GOT3 (cell line): ENCODE results near the gene FN3KRP.
"Not testable (repeated sequence)": the region's sequence is repeated elsewhere in the genome, so short reads cannot be mapped to it uniquely, and the experiment has no call there.

Experiments
- DNase-seq: peaks from one replicate; lab custom pipeline; 2025; ENCODE audit warnings: mixed read lengths; lab: John Stamatoyannopoulos, UW

Gene FN3KRP

GRCh38 chr17:82743344-82744219, 27.1 kb downstream of the FN3KRP start:
- DNase-seq, result no peak

- not testable (repeated sequence) for DNase-seq
These were observed 28.2 kb downstream of the FN3KRP start for GRCh38 chr17:82744736-82745135.

- no peak for DNase-seq
These were observed 29.0 kb downstream of the FN3KRP start for GRCh38 chr17:82745524-82745923.

DNA sequence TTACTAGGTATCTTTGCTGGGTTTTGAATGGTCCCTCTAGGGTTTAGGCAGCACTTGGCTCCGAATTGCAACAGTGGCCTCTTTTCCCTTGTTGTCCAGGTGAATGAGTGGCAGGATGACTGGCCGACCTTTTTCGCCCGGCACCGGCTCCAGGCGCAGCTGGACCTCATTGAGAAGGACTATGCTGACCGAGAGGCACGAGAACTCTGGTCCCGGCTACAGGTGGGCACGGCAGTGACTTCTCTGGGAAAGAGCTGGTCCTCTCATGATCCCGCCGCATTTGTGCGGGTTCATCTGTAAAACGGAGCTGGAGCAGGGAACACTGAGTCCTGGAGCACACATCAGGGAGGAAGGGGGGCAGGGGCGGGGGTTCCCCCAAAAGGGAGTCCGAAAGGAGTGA, 32.2 kb downstream of the FN3KRP start:
- no peak for DNase-seq

DNA sequence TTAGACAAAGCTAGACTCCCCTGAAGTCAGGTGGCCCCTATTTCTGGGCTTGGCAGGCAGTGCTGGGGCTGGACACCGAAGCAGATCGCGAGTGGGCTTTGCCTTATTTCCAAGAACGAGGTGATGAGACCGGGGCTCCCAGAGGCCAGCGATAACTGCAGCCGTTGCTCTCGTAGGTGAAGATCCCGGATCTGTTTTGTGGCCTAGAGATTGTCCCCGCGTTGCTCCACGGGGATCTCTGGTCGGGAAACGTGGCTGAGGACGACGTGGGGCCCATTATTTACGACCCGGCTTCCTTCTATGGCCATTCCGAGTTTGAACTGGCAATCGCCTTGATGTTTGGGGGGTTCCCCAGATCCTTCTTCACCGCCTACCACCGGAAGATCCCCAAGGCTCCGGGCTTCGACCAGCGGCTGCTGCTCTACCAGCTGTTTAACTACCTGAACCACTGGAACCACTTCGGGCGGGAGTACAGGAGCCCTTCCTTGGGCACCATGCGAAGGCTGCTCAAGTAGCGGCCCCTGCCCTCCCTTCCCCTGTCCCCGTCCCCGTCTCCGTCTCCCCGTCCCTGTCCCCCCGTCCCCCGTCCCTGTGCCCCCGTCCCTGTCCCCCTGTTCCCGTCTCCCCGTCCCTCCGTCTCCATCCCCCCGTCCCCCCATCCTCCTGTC, 33.9 kb downstream of the FN3KRP start:
- DNase-seq, result no peak

DNA sequence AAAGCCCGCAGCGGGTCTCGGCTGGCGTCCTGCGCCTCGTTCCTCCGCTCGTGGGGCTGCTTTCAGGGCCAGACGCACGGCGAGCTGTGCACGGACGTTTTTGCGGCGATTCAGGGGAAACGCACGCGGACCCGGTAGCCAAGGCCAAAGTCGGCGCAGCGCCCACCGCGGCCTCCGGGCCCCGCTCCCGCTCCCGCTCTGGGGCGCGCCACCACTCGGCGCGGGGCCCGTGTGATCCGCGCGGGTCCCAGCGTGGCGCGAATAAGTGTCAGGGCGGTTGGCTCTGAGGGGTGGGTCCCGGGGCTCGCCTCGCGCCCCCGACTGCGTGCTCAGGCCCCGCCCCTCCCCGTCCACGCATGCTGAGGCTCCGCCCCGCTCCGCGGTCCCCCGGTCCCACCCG, 34.7 kb downstream of the FN3KRP start:
- DNase-seq, result no peak

DNA sequence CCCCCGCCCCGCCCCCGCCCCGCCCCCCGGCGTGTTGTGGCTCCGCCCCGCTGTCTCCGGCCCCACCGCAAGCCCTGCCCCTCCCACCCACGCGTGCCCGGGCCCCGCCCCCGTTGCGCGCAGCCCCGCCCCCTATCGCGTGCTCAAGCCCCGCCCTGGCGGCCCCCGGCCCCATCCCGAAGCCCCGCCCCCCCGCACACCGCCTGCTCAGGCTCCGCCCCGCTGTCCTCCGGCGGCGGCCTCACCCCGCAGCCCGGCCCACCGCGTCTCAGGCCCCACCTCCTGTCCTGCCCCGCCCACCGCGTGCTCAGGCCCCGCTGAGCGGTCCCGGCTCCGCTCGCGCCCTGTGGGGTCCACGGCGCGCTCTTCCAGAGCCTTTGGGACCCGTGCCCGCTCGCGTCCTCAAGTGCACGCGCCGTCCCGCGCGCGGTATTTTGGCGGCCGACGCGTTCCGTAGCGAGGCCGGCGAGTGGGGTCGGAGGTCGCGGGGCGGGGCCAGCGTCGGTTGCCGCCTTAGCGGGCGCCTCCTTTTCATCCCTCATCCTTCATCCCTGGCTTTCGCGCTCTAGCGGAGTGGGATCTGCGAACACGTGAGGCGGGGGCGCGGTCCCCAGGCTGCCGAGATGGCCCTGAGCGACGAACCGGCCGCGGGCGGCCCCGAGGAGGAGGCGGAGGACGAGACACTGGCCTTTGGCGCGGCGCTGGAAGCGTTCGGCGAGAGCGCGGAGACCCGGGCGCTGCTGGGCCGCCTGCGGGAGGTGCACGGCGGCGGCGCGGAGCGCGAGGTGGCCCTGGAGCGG, 35.3 kb downstream of the FN3KRP start, which contains the start of gene TBCD:
TBCD (plus strand) TSS at position 495 of the 800 bp plus-strand sequence; CDS start at position 624, 129 bp downstream.
- peak; percentile 79 for DNase-seq

DNA sequence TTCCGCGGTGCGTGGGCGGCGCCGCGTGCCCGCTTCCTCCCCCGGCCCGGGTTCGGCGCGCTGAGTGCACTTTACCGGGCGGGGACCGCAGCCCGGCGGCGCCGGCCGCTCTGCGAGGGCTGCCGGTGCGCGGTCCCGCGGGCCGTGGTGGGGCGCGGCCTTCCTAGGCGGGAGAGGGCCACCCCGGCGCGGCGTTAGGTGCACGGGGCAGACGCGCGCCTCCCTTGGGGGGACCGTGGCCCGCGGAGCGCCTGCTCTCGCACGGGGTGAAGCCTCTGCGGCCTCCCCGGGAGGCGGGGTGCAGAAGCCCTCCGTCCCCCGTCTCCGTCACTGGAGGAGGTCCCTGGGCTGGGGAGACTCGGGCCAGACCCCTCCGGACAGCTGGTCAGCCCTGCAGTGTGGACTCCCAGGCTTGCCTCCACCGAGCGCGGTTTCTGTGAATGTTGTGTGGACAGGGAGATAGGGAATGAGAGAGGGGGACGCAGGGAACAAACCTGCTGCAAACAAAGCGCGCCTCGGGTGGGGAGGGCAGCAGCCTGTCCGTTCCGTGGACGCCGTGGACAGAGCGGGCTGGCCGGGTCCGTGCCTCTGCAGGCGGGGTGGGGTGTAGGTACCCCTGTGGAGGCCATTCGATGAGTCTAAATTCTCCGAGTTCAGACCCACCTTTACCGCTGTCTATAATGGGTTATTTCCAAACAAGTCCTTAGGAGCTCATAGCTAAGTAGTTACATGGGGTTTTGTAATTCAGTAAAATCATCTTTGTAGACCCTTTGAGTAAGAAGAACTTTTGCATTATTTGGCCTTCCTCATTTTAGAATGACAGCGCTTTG, 36.1 kb downstream of the FN3KRP start:
- no peak for DNase-seq

GRCh38 chr17:82753201-82753464, 36.6 kb downstream of the FN3KRP start:
- DNase-seq, result no peak

DNA sequence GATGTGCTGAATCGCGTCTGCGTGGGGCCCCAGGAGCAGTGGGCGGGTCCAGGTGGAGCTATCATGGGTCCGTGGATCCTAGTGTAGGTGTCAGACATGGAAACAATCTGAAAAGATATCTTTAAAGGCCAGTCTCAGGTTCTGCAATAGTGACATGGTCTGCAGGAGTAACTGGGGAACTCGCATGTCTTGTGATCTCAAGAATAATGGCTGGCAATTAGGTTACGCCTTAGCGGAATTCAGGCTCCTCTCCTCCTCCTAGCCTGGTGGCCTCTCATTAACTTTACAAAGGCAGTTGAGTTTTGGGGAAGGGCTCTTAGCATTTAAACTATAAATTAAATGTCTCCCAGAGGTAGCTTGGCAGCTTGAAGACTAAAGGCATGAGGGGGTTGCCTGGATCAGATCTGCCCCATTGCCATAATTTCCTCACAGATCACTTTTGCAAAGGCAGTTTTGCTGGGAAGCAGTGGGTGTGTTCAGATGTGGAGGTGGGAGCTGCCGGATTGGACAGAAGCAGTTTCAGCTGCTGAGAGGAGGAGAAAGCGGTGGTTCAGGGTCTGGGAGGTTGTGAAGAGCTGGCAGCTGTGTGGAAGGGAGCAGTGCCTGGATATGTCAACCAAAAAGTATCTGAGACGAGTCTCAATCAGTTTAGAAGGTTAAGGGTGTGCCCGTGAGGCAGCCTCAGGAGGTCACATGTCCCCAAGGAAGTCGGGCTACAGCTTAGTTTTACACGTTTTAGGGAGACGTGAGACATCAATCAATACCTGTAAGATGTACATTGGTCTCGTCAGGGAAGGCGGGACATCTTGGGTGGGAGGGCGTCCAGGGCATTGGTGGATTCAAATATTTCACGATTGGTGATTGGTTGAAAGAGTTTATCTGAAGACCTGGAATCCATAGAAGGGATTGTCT, 38.0 kb downstream of the FN3KRP start:
- no peak for DNase-seq

DNA sequence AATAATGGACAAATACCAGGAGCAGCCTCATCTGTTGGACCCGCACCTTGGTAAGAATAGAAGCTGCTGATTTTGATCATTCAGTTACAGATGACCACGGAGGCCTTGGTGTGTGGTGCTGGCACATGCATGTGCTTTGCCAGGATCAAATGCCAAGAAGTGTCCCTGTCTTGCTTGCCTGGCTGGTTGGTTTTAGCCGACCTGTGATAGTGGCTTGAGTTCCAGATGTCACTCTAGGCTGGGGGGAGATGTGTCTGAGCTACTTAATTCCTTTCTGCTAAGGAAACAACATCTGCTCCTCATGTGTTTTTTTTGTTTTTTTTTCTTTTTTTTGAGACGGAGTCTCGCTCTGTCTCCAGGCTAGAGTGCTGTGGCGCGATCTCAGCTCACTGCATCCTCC, 39.7 kb downstream of the FN3KRP start:
- DNase-seq, result no peak

DNA sequence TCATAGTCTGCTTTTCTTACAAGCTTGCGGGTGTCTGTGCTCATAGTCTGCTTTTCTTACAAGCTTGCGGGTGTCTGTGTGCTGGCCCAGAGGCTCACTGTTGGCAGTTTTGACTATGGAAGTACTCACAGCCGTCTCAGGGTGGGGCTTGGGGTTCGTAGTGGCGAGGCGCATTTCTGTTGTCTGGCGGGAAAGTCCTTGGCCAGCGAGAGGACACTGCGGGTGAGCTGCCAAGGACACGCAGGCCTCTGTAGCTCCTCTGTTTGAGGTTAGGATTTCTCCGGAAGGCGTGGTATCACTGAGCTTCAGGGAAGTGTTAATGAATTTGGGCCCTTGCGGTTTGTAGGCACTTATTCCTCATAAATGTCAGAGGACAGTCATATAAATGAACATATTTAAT, 48.9 kb downstream of the FN3KRP start:
- DNase-seq, result no peak

DNA sequence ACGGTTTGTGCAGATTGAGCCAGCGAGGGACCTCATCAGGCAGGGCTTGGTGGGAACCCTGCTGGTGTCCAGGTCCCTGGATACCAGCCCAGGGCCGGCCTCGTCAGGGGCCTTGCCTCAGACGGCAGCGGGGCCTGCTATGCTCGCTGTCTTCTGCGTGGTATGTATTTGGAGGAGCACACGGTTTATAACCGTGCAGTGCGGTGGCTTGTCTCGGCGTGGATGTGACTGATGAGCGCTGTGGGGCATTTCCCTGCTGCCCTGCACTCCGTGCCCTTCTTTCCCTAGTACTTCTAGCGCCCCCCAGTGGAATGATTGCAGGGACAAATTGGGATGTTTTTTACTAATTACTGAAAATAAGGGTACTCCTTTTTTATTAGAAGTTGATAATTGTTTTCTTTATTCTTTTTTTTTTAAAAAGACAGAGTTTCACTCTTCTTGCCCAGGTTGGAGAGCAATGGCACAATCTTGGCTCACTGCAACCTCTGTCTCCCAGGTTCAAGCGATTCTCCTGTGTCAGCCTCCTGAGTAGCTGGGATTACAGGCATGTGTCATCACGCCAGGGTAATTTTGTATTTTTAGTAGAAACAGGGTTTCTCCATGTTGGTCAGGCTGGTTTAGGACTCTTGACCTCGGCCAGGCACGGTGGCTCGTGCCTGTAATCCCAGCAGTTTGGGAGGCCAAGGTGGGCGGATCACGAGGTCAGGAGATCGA, 50.7 kb downstream of the FN3KRP start:
- DNase-seq, result no peak

DNA sequence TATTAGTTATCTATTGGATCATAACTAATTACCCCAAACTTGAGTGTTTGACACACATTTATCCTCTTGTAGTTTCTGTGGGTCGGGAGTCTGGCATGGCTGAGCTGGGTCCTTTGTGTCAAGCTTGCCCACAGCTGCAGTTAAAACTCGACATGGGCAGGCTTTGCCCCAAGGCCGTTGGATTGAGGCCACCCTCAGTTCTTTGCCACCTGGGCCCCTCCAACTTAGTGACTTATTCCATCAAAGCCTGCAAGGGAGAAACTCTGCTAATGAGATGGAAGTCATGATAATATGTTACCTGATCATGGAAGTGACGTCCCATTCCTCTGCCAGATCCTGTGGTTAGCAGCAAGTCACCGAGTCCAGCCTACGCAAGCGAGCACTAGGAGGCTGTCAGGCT, 52.5 kb downstream of the FN3KRP start:
- DNase-seq, result no peak

- DNase-seq, result no peak
These were observed 55.5 kb downstream of the FN3KRP start for GRCh38 chr17:82772026-82772425.

DNA sequence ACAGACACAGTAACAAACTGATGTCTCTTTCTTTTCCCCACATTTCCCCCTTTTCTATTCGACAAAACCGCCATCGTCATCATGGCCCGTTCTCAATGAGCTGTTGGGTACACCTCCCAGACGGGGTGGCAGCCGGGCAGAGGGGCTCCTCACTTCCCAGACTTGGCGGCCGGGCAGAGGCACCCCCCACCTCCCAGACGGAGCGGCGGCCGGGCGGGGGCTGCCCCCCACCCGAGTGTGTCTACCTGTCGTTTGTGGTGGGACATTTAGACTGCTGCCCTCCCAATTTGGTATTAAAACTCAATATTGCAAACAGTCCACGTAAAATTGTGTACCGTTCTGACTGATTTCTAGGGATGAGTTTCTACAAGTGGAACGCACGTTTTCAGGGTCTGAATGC, 58.0 kb downstream of the FN3KRP start:
- DNase-seq, result not testable (repeated sequence)

DNA sequence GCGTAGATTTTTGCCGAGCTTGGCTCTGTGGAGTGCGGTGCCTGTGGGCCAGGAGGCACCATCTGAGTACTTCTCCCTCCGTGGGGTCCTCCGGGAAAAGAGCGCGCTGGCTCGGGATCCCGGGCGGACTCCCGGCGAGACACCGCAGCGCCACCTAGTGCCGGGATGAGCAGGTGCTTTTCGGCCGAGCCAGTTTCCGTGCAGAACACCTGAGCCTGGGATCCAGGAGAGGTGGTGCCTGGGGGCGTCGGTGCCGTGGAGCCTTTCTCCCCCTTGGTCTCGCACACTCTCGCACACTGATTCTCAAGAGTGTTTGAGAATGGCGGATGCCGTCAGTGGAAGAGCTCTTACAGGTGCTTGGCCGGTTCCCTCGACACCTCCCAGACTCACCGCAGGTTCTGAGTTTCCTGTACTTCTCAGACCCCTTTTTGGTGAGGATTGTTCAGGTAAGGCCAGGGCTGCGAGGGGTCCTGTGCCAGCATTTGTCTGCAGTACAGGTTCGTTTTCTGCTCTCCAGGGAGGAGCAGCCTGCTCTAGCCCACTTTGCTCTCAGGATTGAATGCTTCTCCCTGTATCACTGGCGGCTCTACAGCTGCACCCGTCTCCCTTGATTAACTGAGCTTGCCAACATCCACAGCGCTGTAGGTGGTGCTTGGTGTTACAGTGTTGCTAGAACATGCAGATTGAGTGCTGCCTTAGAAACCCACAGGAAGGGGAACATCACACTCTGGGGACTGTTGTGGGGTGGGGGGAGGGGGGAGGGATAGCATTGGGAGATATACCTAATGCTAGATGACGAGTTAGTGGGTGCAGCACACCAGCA, 58.7 kb downstream of the FN3KRP start:
- DNase-seq, result no peak

GRCh38 chr17:82776454-82776853, 59.9 kb downstream of the FN3KRP start:
- no peak for DNase-seq
